Measurements from ENCODE around the gene MCRIP2. TPM values are rescaled to one million over a fixed set of nuclear protein-coding genes. Genes with fewer than 3 reads are reported as not detected.

MCRIP2 gene
- total and polyA plus RNA-seq, 4 donors: 16.3 to 97.3 (median 61.4) TPM

- DNase-seq (ENCODE audit: low spot score): no peak
- H3K4me1 ChIP-seq (ENCODE audit: control insufficient read depth in 4 of 4, insufficient read depth in 4 of 4, low read length in 3 of 4): peaks cover 0 to 11% (median 6%) of the 10 kb centered on the region in 4 donors
- TF ChIP-seq, protein P1, sequence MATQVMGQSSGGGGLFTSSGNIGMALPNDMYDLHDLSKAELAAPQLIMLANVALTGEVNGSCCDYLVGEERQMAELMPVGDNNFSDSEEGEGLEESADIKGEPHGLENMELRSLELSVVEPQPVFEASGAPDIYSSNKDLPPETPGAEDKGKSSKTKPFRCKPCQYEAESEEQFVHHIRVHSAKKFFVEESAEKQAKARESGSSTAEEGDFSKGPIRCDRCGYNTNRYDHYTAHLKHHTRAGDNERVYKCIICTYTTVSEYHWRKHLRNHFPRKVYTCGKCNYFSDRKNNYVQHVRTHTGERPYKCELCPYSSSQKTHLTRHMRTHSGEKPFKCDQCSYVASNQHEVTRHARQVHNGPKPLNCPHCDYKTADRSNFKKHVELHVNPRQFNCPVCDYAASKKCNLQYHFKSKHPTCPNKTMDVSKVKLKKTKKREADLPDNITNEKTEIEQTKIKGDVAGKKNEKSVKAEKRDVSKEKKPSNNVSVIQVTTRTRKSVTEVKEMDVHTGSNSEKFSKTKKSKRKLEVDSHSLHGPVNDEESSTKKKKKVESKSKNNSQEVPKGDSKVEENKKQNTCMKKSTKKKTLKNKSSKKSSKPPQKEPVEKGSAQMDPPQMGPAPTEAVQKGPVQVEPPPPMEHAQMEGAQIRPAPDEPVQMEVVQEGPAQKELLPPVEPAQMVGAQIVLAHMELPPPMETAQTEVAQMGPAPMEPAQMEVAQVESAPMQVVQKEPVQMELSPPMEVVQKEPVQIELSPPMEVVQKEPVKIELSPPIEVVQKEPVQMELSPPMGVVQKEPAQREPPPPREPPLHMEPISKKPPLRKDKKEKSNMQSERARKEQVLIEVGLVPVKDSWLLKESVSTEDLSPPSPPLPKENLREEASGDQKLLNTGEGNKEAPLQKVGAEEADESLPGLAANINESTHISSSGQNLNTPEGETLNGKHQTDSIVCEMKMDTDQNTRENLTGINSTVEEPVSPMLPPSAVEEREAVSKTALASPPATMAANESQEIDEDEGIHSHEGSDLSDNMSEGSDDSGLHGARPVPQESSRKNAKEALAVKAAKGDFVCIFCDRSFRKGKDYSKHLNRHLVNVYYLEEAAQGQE (IDR thresholded peaks at IDR 0.05): no peak
- no peak for TF ChIP-seq FOXA2 (IDR thresholded peaks at IDR 0.05)
- no peak for TF ChIP-seq CTCF (IDR thresholded peaks at IDR 0.05; ENCODE audit: low read depth, low read length, missing input control)
- TF ChIP-seq GABPA (IDR thresholded peaks at IDR 0.05 in 1 of 2, conservative IDR thresholded peaks at IDR 0.05 in 1 of 2): no peak
- H3K27ac ChIP-seq (ENCODE audit: low read depth in 1 of 2, low read length in 2 of 2): no peak overlapping the region
- no peaks in the 10 kb centered on the region for H3K27me3 ChIP-seq (ENCODE audit: control insufficient read depth in 4 of 4, insufficient read depth in 4 of 4, low read length in 3 of 4)
- H3K4me3 ChIP-seq (ENCODE audit: low read depth in 1 of 3, low read length in 3 of 3): no peak overlapping the region
- WGBS: 93% methylated on average over 41 of the region's 41 CpGs
- no peak overlapping the region for H3K9ac ChIP-seq (ENCODE audit: low read depth in 1 of 2, low read length in 2 of 2)
- H3K9me3 ChIP-seq (ENCODE audit: control insufficient read depth in 4 of 4, low read length in 3 of 4): no peaks in the 10 kb centered on the region
- peaks cover 0 to 6% (median 3%) of the 10 kb centered on the region in 4 donors for H3K36me3 ChIP-seq (ENCODE audit: control insufficient read depth in 4 of 4, insufficient read depth in 3 of 4, low read depth in 1 of 4, low read length in 3 of 4)
Measured at GRCh38 chr16:620700-621525, 20.7 kb upstream of the MCRIP2 start.

GRCh38 chr16:621526-622105, 20.0 kb upstream of the MCRIP2 start:
- H3K27me3 ChIP-seq (ENCODE audit: control insufficient read depth in 4 of 4, insufficient read depth in 4 of 4, low read length in 3 of 4): no peaks in the 10 kb centered on the region
- no peaks in the 10 kb centered on the region for H3K9me3 ChIP-seq (ENCODE audit: control insufficient read depth in 4 of 4, low read length in 3 of 4)
- peak overlapping the region in 1 of 2 donors; percentile 3 for H3K27ac ChIP-seq (ENCODE audit: low read depth in 1 of 2, low read length in 2 of 2)
- WGBS: 86% methylated on average over 21 of the region's 21 CpGs
- no peak overlapping the region for H3K9ac ChIP-seq (ENCODE audit: low read depth in 1 of 2, low read length in 2 of 2)
- no peak overlapping the region for H3K4me3 ChIP-seq (ENCODE audit: low read depth in 1 of 3, low read length in 3 of 3)
- H3K4me1 ChIP-seq (ENCODE audit: control insufficient read depth in 4 of 4, insufficient read depth in 4 of 4, low read length in 3 of 4): peaks cover 0 to 10% (median 3%) of the 10 kb centered on the region in 4 donors
- H3K36me3 ChIP-seq (ENCODE audit: control insufficient read depth in 4 of 4, insufficient read depth in 3 of 4, low read depth in 1 of 4, low read length in 3 of 4): peaks cover 0 to 8% (median 4%) of the 10 kb centered on the region in 4 donors
- TF ChIP-seq MAX (IDR thresholded peaks at IDR 0.05) (no peak), GABPA (IDR thresholded peaks at IDR 0.05 in 1 of 2, conservative IDR thresholded peaks at IDR 0.05 in 1 of 2) (no peak)
- TF ChIP-seq, protein P2, sequence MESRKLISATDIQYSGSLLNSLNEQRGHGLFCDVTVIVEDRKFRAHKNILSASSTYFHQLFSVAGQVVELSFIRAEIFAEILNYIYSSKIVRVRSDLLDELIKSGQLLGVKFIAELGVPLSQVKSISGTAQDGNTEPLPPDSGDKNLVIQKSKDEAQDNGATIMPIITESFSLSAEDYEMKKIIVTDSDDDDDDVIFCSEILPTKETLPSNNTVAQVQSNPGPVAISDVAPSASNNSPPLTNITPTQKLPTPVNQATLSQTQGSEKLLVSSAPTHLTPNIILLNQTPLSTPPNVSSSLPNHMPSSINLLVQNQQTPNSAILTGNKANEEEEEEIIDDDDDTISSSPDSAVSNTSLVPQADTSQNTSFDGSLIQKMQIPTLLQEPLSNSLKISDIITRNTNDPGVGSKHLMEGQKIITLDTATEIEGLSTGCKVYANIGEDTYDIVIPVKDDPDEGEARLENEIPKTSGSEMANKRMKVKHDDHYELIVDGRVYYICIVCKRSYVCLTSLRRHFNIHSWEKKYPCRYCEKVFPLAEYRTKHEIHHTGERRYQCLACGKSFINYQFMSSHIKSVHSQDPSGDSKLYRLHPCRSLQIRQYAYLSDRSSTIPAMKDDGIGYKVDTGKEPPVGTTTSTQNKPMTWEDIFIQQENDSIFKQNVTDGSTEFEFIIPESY (IDR thresholded peaks at IDR 0.05): no peak
- no peak for DNase-seq (ENCODE audit: low spot score)
